Colonic mucosa (tissue), 4 donors: ENCODE data around the gene TNFRSF6B. TPM values are rescaled to one million over a fixed set of nuclear protein-coding genes. Genes with fewer than 3 reads are reported as not detected.

ENCODE experiments used
- DNase-seq: peaks from one replicate; pipeline ENCODE4 v3.0.0-alpha.2; 2020
- H3K27ac ChIP-seq: fragments of 200-600 bp; one replicate; pipeline ENCODE4 v1.8.0; 2021
- H3K27me3 ChIP-seq: fragments of 200-600 bp; one replicate; pipeline ENCODE4 v1.8.0; 2021
- H3K36me3 ChIP-seq: fragments of 200-600 bp; one replicate; pipeline ENCODE4 v1.8.0; 2021
- H3K4me1 ChIP-seq: fragments of 200-600 bp; one replicate; pipeline ENCODE4 v1.8.0; 2021; ENCODE audit warnings: mild to moderate bottlenecking
- H3K4me3 ChIP-seq: fragments of 200-600 bp; one replicate; pipeline ENCODE4 v1.8.0; 2021
- H3K9ac ChIP-seq, 2 donors: one replicate each; pipeline ENCODE4 v1.7.0; 2013; ENCODE audit warnings: control low read depth in 2 of 2, low read depth in 2 of 2, low read length in 2 of 2
- H3K9me3 ChIP-seq: fragments of 200-600 bp; one replicate; pipeline ENCODE4 v1.8.0; 2021
- intact Hi-C: fragments of 100-400 bp; cut with DNase I; formaldehyde crosslinking; loops from one replicate; pipeline ENCODE4 v1.14.1; 2022
- total RNA-seq, 2 donors: library from RNA; stranded (reverse); fragmentation: NEBNext Ultra II Directional in 1 of 2; extraction: Animal tissue kit (Norgen Biotek cat#: 25700) in 1 of 2; gene quantifications; one replicate each; pipeline ENCODE4 v1.2.1, GENCODE V29; 2021
- TF ChIP-seq, protein P1 (sequence below): fragments of 200-600 bp; IDR thresholded peaks from one replicate; pipeline ENCODE4 v1.8.0; 2022; ENCODE audit warnings: antibody characterized with exemption, mild to moderate bottlenecking
- donor health status: healthy.
- donor health status: DM: no; HTN: no; CAD: no.
- donor health status: DM: no; HTN: no; CAD: no.

Gene TNFRSF6B
- total RNA-seq, 2 donors from 2014 or later = 7.5 TPM; not detected in 1

DNA sequence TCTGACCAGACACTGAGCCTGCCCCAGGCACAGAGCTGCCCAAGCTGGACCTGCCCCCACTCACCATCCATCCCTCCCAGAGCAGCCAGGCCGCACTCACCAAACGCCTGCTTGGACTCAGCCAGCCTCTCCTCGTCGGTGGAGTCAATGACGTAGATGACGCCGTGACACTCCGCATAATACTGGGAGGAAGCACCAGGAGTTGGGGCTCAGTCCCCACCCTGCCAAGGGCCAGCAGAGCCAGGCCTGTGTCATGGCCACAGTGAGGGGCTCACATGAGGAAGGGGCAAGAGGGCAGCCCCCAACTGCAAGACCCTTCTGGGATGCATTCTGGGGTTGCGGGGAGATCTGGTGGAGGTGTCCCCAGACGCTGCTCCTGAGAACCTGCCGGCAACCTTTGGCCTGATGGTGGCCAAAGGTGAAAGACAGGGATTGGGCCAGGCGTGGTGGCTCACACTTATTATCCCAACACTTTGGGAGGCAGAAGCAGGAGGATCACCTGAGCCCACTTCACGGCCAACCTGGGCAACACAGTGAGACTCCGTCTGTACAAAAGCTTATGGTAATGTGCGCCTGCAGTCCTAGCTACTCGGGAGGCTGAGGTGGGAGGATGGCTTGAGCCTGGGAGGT is 5.7 kb downstream of the TNFRSF6B start:
- DNase-seq = no peak
- no peak overlapping the region for H3K27ac ChIP-seq
- no peaks in the 10 kb centered on the region for H3K27me3 ChIP-seq
- H3K36me3 ChIP-seq = peaks cover 11% of the 10 kb centered on the region
- H3K4me3 ChIP-seq = no peak overlapping the region
- H3K9ac ChIP-seq = no peak overlapping the region
- TF ChIP-seq, protein P1, sequence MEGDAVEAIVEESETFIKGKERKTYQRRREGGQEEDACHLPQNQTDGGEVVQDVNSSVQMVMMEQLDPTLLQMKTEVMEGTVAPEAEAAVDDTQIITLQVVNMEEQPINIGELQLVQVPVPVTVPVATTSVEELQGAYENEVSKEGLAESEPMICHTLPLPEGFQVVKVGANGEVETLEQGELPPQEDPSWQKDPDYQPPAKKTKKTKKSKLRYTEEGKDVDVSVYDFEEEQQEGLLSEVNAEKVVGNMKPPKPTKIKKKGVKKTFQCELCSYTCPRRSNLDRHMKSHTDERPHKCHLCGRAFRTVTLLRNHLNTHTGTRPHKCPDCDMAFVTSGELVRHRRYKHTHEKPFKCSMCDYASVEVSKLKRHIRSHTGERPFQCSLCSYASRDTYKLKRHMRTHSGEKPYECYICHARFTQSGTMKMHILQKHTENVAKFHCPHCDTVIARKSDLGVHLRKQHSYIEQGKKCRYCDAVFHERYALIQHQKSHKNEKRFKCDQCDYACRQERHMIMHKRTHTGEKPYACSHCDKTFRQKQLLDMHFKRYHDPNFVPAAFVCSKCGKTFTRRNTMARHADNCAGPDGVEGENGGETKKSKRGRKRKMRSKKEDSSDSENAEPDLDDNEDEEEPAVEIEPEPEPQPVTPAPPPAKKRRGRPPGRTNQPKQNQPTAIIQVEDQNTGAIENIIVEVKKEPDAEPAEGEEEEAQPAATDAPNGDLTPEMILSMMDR = no peak
- H3K9me3 ChIP-seq = no peaks in the 10 kb centered on the region
- H3K4me1 ChIP-seq = peaks cover 23% of the 10 kb centered on the region
- intact Hi-C loops = loop anchor here (10.0 kb wide), 1 partner anchor 93 kb away; no protein-coding TSS in a partner anchor

DNA sequence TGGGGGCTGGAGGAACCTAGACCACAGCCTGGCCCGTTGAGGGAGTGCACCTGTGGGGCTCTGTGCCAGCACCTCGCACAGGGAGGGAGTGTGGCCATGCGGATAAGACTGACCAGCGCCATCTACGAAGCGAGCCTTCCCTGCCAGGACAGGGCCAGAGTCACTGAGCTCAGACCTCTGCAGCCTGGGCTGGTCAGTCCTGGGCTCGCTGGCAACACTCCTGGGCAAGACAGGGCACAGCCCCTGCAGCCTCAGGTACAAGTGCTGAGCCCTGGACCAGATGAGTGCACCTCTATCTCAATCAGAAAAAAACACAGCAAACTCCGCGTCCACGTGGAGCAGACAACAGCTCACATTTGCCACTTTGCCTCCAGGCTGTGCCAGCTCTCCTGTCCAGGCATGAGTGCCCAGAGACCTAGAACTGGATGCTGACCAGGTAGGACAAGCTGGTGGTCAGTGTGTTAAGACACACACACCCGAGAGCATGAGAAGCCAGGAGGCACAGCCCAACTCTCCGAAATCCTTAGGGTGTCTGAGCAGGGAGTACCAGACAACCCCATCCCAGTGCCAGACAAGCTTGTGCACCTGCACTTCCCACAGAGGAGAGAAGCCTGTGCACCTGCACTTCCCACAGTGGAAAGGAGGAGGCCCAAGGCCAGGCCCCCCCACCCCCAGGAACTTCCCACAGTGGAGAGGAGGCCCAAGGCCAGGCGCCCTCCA is 6.5 kb downstream of the TNFRSF6B start:
- DNase-seq = no peak
- Histone ChIP-seq H3K27me3 (no peaks in the 10 kb centered on the region), H3K4me3 (no peak overlapping the region), H3K9me3 (no peaks in the 10 kb centered on the region), H3K9ac (peak overlapping the region in 1 of 2 donors; percentile 24), H3K4me1 (peaks cover 16% of the 10 kb centered on the region), H3K36me3 (peaks cover 11% of the 10 kb centered on the region), H3K27ac (no peak overlapping the region)
- TF ChIP-seq, protein P1 = no peak
- intact Hi-C loops = loop anchor here (10.0 kb wide), 1 partner anchor 92 kb away; no protein-coding TSS in a partner anchor

DNA sequence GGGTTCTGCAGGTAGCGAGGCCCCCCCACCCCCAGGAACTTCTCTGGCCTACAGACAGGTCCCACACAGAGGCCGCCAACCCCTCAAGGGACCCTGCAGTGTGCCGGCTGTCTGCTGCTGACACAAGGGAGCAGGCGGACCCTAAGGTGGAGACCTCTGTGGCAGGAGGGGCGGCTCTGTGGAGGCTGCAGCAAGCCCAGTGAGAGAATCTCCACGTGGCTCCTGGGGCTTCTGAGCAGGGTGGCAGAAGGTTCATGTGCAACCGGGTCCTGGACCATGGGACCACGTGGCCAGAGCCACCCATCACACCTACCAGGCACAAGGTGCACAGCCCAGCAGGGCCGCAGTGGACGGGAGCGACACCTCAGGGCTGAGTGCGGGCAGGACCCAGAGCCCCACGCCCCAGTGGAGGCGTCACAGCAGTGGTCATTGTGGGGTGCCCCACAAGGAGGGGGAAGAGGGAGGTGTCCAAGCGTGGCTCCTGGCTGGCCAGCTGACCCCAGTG is 7.1 kb downstream of the TNFRSF6B start:
- Histone ChIP-seq H3K4me3 (no peak overlapping the region), H3K9ac (no peak overlapping the region), H3K4me1 (peaks cover 16% of the 10 kb centered on the region), H3K27me3 (no peaks in the 10 kb centered on the region), H3K36me3 (peaks cover 11% of the 10 kb centered on the region), H3K9me3 (no peaks in the 10 kb centered on the region), H3K27ac (no peak overlapping the region)
- DNase-seq = no peak
- intact Hi-C loops = loop anchor here (10.0 kb wide), 1 partner anchor 91 kb away; no protein-coding TSS in a partner anchor
- TF ChIP-seq, protein P1 = no peak

DNA sequence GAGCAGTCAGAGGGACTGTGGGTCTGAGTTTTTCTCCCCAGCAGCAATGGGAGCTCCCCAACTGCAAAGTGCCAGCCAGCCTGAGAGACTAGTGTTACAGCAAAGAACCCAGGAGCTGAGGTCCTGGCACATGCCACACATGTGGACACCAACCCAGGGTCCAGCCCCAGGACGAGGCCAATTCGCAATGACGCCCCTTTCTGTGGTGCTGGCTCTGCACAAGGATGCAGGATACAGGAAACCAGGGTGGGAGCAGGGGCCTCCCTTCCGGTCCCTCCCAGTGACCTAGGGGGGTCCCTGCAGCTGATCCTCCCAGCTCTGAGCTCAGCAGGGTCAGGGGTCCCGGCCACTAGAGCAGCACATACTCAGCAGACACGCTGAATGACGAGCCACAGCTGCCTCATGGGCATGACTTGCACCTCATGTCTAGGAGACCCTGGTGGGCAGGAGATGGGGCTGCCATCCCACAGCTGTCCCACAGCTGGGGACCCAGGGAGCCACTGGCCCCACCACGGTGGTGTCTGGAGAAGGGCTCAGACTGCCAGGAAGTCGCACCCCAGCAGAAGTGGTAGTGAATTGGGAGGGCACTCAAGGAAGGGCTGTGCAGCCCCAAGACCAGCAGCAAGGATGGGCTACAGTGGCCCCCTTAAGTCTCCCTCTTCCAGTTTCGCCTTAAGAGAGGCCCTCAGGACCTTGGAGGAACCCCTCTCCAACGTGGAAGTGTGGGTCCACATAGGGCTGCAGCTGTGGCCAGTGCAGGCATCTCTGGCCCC is 7.7 kb downstream of the TNFRSF6B start:
- DNase-seq = no peak
- intact Hi-C loops = loop anchor here (10.0 kb wide), 1 partner anchor 91 kb away; no protein-coding TSS in a partner anchor
- H3K36me3 ChIP-seq = peaks cover 11% of the 10 kb centered on the region
- no peak overlapping the region for H3K9ac ChIP-seq
- no peaks in the 10 kb centered on the region for H3K9me3 ChIP-seq
- peaks cover 18% of the 10 kb centered on the region for H3K4me1 ChIP-seq
- H3K27me3 ChIP-seq = no peaks in the 10 kb centered on the region
- H3K27ac ChIP-seq = no peak overlapping the region
- H3K4me3 ChIP-seq = no peak overlapping the region
- TF ChIP-seq, protein P1 = no peak

DNA sequence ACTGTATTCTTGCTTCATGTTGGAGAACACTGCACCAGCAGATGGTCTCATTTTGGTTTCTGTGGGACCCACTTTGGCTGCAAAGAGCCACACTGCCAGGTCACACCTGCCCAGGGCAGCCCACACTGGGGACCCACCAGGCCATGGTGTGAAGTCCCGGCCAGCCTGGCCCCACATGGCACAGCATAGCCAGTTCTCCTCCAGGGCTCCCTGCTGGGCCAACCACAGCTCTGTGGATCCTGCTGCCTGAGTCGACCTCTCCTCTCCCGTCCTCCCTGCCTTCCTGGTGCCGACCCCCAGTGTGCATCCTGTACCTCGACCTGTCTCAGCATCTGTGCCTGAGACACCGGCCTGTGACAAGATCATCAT is 8.3 kb downstream of the TNFRSF6B start:
- no peaks in the 10 kb centered on the region for H3K9me3 ChIP-seq
- no peaks in the 10 kb centered on the region for H3K27me3 ChIP-seq
- intact Hi-C loops = loop anchor here (10.0 kb wide), 1 partner anchor 90 kb away; no protein-coding TSS in a partner anchor
- H3K4me3 ChIP-seq = no peak overlapping the region
- no peak overlapping the region for H3K27ac ChIP-seq
- H3K4me1 ChIP-seq = peaks cover 22% of the 10 kb centered on the region
- TF ChIP-seq, protein P1 = no peak
- H3K9ac ChIP-seq = no peak overlapping the region
- DNase-seq = no peak
- peaks cover 11% of the 10 kb centered on the region for H3K36me3 ChIP-seq
